AG09309 (cell line): ENCODE measurements around the gene NCKIPSD.

Source experiments
- DNase-seq: peaks from one replicate; pipeline ENCODE4 v3.0.0-alpha.2; 2010; ENCODE audit warnings: low read depth
- H3K4me3 ChIP-seq: 2 replicates; pipeline ENCODE4 v1.5.1; 2011; ENCODE audit warnings: mild to moderate bottlenecking, low read depth, low read length, moderate library complexity; ENCODE audit not compliant: control insufficient read depth
- CTCF ChIP-seq: IDR thresholded peaks from 2 replicates; pipeline ENCODE4 v1.5.1; 2011; ENCODE audit warnings: mild to moderate bottlenecking, low read depth, low read length, inconsistent platforms; ENCODE audit not compliant: insufficient read depth, control insufficient read depth; ENCODE audit errors: missing control alignments

The NCKIPSD gene

GRCh38 chr3:48651771-48652170 lies 33.9 kb downstream of the NCKIPSD start:
- TF ChIP-seq CTCF = no peak
- no peak for DNase-seq
- H3K4me3 ChIP-seq = no peak overlapping the region

GRCh38 chr3:48650723-48651122 lies 35.0 kb downstream of the NCKIPSD start:
- no peak overlapping the region for H3K4me3 ChIP-seq
- DNase-seq = no peak
- no peak for TF ChIP-seq CTCF

- no peak for TF ChIP-seq CTCF
- no peak overlapping the region for H3K4me3 ChIP-seq
These were observed 37.4 kb downstream of the NCKIPSD start for GRCh38 chr3:48648188-48648850.

GRCh38 chr3:48647714-48648113 lies 38.0 kb downstream of the NCKIPSD start:
- no peak for DNase-seq
- no peak overlapping the region for H3K4me3 ChIP-seq
- no peak for TF ChIP-seq CTCF

More at GRCh38 chr3:48648188-48648850, 37.4 kb downstream of the NCKIPSD start:
- DNase-seq = no peak

GRCh38 chr3:48644898-48645760 lies 40.6 kb downstream of the NCKIPSD start:
- no peak for TF ChIP-seq CTCF
- H3K4me3 ChIP-seq = no peak overlapping the region
- DNase-seq = no peak

- TF ChIP-seq CTCF = no peak
- no peak overlapping the region for H3K4me3 ChIP-seq
- no peak for DNase-seq
These were observed 43.1 kb downstream of the NCKIPSD start for GRCh38 chr3:48642605-48643004.

- H3K4me3 ChIP-seq = no peak overlapping the region
- no peak for TF ChIP-seq CTCF
- no peak for DNase-seq
These were observed 44.3 kb downstream of the NCKIPSD start for GRCh38 chr3:48641396-48641795.
